DND-41 (cell line): Measurements from ENCODE around the gene OTUD7B.

ENCODE experiments used
- CTCF ChIP-seq: IDR thresholded peaks from 2 replicates; pipeline ENCODE4 v1.5.1; 2012; ENCODE audit warnings: borderline replicate concordance, low read length, moderate library complexity, mild to moderate bottlenecking; ENCODE audit not compliant: poor library complexity, severe bottlenecking; ENCODE audit errors: extremely low read depth
- EZH2 ChIP-seq: IDR thresholded peaks from 3 replicates; pipeline ENCODE4 v1.6.1; 2012; ENCODE audit warnings: borderline replicate concordance, low read depth, mild to moderate bottlenecking, moderate library complexity, low read length, inconsistent platforms; ENCODE audit not compliant: severe bottlenecking

GRCh38 chr1:149979972-149980540, 30.5 kb downstream of the OTUD7B start:
- TF ChIP-seq CTCF = no peak
- TF ChIP-seq EZH2 = no peak
